Naive thymus-derived CD4-positive, alpha-beta T cell (primary cell): ENCODE measurements around the gene SNCG. TPM values are rescaled to one million over a fixed set of nuclear protein-coding genes. Genes with fewer than 3 reads are reported as not detected.

ENCODE experiments used
- ATAC-seq: fragments of 150-1000 bp; cut with Tn5 transposase; 2 replicates; pipeline ENCODE4 v1.10.0; 2021; ENCODE audit warnings: mild to moderate bottlenecking, moderate library complexity
- CTCF ChIA-PET: fragments of 350-600 bp; sonication (Branson Sonifier 250); formaldehyde crosslinking; loops from one replicate; lab custom pipeline; 2021; ENCODE audit warnings: antibody characterized with exemption; lab: Charles Lee
- POLR2A ChIA-PET: fragments of 350-600 bp; sonication (Branson Sonifier 250); formaldehyde crosslinking; loops from one replicate; lab custom pipeline; 2021; ENCODE audit warnings: antibody characterized with exemption, inconsistent platforms; lab: Charles Lee
- DNase-seq, 9 donors: peaks; one replicate each; pipeline versions ENCODE4 v3.0.0 to v3.0.0-alpha.2; 2020 to 2022; ENCODE audit warnings: mixed read lengths in 1 of 9
- H3K27ac ChIP-seq: one replicate; pipeline ENCODE4 v1.7.0; 2013; ENCODE audit warnings: mild to moderate bottlenecking, low read depth, low read length, moderate library complexity
- H3K27me3 ChIP-seq, 2 donors: one replicate each; pipeline ENCODE4 v1.7.0; 2013; ENCODE audit warnings: low read length in 2 of 2, mild to moderate bottlenecking in 2 of 2, moderate library complexity in 2 of 2; ENCODE audit not compliant: control insufficient read depth in 2 of 2, insufficient read depth in 2 of 2
- H3K36me3 ChIP-seq, 3 experiments: 1 replicate in 2 of 3; 2 replicates in 1 of 3; pipeline ENCODE4 v1.7.0; 2013; ENCODE audit warnings: low read length in 3 of 3, mild to moderate bottlenecking in 3 of 3, moderate library complexity in 1 of 3; ENCODE audit not compliant: insufficient read depth in 3 of 3, control insufficient read depth in 2 of 3
- H3K4me1 ChIP-seq, 2 donors: one replicate each; pipeline ENCODE4 v1.7.0; 2013; ENCODE audit warnings: low read length in 2 of 2, mild to moderate bottlenecking in 2 of 2, moderate library complexity in 1 of 2; ENCODE audit not compliant: control insufficient read depth in 2 of 2, insufficient read depth in 2 of 2
- H3K4me3 ChIP-seq: 2 replicates; pipeline ENCODE4 v1.7.0; 2013; ENCODE audit warnings: mild to moderate bottlenecking, low read length
- H3K9me3 ChIP-seq, 3 experiments: 1 replicate in 2 of 3; 2 replicates in 1 of 3; pipeline ENCODE4 v1.7.0; 2013; ENCODE audit warnings: low read length in 3 of 3; ENCODE audit not compliant: control insufficient read depth in 2 of 3
- H3K27ac Mint-ChIP-seq, 9 donors: one replicate each; pipeline ENCODE4 v1.8.0; 2020 to 2022; ENCODE audit warnings: mixed read lengths in 9 of 9, mild to moderate bottlenecking in 8 of 9, moderate library complexity in 5 of 9, inconsistent platforms in 2 of 9
- H3K27me3 Mint-ChIP-seq, 5 donors: one replicate each; pipeline ENCODE4 v1.8.0; 2021 to 2022; ENCODE audit warnings: mixed read lengths in 5 of 5, mild to moderate bottlenecking in 1 of 5
- H3K36me3 Mint-ChIP-seq, 5 donors: one replicate each; pipeline ENCODE4 v1.8.0; 2020 to 2022; ENCODE audit warnings: mixed read lengths in 5 of 5, mild to moderate bottlenecking in 3 of 5, inconsistent platforms in 1 of 5
- H3K4me1 Mint-ChIP-seq, 7 donors: one replicate each; pipeline ENCODE4 v1.8.0; 2020 to 2022; ENCODE audit warnings: mixed read lengths in 7 of 7, mild to moderate bottlenecking in 3 of 7, inconsistent platforms in 1 of 7
- H3K4me3 Mint-ChIP-seq, 10 donors: one replicate each; pipeline ENCODE4 v1.8.0; 2020 to 2022; ENCODE audit warnings: mild to moderate bottlenecking in 10 of 10, mixed read lengths in 10 of 10, moderate library complexity in 6 of 10, inconsistent platforms in 2 of 10
- H3K9me3 Mint-ChIP-seq, 11 donors: one replicate each; pipeline ENCODE4 v1.8.0; 2020 to 2022; ENCODE audit warnings: mixed read lengths in 11 of 11, mild to moderate bottlenecking in 4 of 11, inconsistent platforms in 1 of 11, moderate library complexity in 1 of 11
- intact Hi-C, 2 donors: fragments of 100-400 bp; cut with micrococcal nuclease; formaldehyde crosslinking; loops; one replicate each; pipeline ENCODE4 v1.15.1; 2023
- polyA plus RNA-seq, 2 donors: library from polyadenylated mRNA; unstranded; fragments of 300-500 nt; fragmentation: Illumina TruSeq; gene quantifications; one replicate each; pipeline ENCODE4 v1.2.3, GENCODE V29; 2021
- total RNA-seq, 6 experiments: library from RNA in 5 of 6; stranded (reverse) in 5 of 6; gene quantifications; 1 replicate in 5 of 6; 2 replicates in 1 of 6; pipeline ENCODE4 v1.2.3 and lab custom pipeline; 2021 to 2026

SNCG gene
- total and polyA plus RNA-seq, 7 experiments from 2014 or later = 0.45 TPM; not detected in 6

DNA sequence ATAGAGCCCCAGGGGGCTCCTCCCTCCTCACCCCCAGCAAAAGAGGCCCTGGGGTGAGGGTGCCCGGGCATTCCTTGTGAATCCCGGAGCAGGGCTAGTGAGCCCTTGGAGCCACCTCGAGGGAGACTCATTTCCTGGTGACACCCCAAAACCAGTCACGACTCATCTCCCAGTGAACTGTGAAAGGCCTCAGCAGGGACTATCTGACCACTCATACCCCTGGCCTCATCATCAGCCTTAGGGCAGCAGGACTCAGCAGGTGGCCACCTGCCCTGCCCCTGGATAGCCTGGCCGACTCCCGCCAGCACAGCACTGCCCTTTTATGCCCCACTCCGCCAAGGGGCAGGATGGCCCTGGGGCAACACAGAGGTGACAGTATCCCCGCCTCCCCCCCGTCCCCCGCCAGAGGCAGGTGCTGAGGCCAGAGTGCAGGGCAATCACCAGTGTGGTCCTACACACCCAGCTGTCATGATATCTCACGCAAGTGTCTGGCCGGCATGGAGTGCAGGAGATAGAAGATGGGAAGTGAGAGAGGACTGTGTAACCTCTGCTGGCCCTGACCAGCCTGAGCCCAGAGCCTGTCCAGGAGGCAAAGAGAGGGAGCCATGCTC is 3.2 kb downstream of the SNCG start:
- Mint-ChIP-seq H3K36me3 (no peaks in the 10 kb centered on the region), H3K4me3 (no peak overlapping the region), H3K9me3 (no peaks in the 10 kb centered on the region), H3K4me1 (peaks cover 9 to 16% (median 15%) of the 10 kb centered on the region in 7 donors), H3K27me3 (no peaks in the 10 kb centered on the region), H3K27ac (peak overlapping the region in 1 of 9 donors; percentile 41)
- ChIA-PET POLR2A (interaction anchor here (0.8 to 1.2 kb wide), 3 partner anchors 11 to 19 kb away, joined by 3 to 6 read pairs (median 4); no protein-coding TSS in a partner anchor), CTCF (interaction anchor here (0.6 kb wide), 1 partner anchor 25 kb away, joined by 4 read pairs; no protein-coding TSS in a partner anchor)
- H3K27me3 ChIP-seq = no peaks in the 10 kb centered on the region
- intact Hi-C loops = no loop called here
- H3K4me1 ChIP-seq = peaks cover 0 to 11% of the 10 kb centered on the region in 2 donors
- ATAC-seq (no peak), DNase-seq (no peak)
- no peaks in the 10 kb centered on the region for H3K9me3 ChIP-seq
- no peak overlapping the region for H3K27ac ChIP-seq
- no peaks in the 10 kb centered on the region for H3K36me3 ChIP-seq
- no peak overlapping the region for H3K4me3 ChIP-seq

DNA sequence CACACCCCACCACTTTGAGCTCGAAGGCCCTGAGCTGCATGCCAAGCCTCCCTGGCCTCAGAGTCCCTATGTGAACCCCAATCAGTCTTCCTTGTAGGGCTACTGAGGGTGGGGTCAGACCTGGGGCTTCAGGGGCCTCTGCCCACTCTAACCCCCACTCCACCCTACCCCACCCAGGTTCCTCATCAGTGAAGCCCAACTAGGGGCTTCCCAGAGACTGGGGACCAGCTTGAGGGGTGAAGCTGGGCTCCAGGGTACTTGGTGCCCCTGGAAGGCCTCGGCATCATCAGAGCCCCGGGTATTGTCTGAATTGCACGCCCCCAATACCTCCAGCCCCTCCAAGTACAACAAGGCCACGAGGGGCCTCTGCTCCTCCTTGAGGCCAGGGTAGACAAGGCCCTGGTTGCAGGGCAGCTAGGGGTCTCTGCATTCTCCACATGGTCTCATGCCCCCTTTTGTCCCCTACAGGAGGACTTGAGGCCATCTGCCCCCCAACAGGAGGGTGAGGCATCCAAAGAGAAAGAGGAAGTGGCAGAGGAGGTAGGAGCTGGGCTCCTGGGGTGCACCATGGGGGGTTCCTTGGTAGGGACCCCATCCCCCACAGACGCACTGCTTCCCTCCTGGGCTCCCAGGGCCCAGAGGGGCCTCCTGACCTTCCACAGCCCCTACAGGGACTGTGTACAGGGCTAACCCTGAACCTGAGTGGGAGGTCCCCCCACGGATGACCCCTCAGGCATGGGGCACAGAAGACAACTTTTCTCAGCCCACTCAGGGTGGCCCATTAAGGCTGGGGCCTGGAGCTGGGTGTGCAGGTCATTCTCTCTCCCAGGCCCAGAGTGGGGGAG is 4.0 kb downstream of the SNCG start:
- no peaks in the 10 kb centered on the region for H3K9me3 ChIP-seq

DNA sequence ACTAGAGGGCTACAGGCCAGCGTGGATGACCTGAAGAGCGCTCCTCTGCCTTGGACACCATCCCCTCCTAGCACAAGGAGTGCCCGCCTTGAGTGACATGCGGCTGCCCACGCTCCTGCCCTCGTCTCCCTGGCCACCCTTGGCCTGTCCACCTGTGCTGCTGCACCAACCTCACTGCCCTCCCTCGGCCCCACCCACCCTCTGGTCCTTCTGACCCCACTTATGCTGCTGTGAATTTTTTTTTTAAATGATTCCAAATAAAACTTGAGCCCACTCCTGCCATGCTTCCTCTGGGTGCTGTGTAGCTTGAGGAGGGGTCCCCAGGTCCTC is 4.5 kb downstream of the SNCG start:
- Mint-ChIP-seq H3K9me3 (peaks cover 0 to 2% (median 0%) of the 10 kb centered on the region in 11 donors), H3K27ac (no peak overlapping the region), H3K4me3 (no peak overlapping the region), H3K4me1 (peaks cover 10 to 30% (median 24%) of the 10 kb centered on the region in 7 donors), H3K27me3 (no peaks in the 10 kb centered on the region), H3K36me3 (no peaks in the 10 kb centered on the region)
- no peaks in the 10 kb centered on the region for H3K36me3 ChIP-seq
- H3K27ac ChIP-seq = no peak overlapping the region
- H3K27me3 ChIP-seq = no peaks in the 10 kb centered on the region
- H3K4me1 ChIP-seq = peaks cover 0 to 24% of the 10 kb centered on the region in 2 donors
- H3K9me3 ChIP-seq = no peaks in the 10 kb centered on the region
- DNase-seq = no peak
- no peak for ATAC-seq
- ChIA-PET CTCF (no interaction called here), POLR2A (no interaction called here)
- no peak overlapping the region for H3K4me3 ChIP-seq
- intact Hi-C loops = no loop called here

More for the DNA sequence above, 4.0 kb downstream of the SNCG start:
- ATAC-seq = no peak
- no peaks in the 10 kb centered on the region for H3K27me3 ChIP-seq
- peak overlapping the region in 1 of 9 donors; percentile 51 for H3K27ac Mint-ChIP-seq
- H3K27me3 Mint-ChIP-seq = no peaks in the 10 kb centered on the region
- H3K4me1 Mint-ChIP-seq = peaks cover 10 to 24% (median 20%) of the 10 kb centered on the region in 7 donors
- H3K36me3 Mint-ChIP-seq = no peaks in the 10 kb centered on the region
- no peak overlapping the region for H3K4me3 Mint-ChIP-seq
- no peak for DNase-seq
- ChIA-PET CTCF (no interaction called here), POLR2A (interaction anchor here (0.8 to 1.2 kb wide), 2 partner anchors 12 to 20 kb away, joined by 3 to 6 read pairs; no protein-coding TSS in a partner anchor)
- H3K36me3 ChIP-seq = no peaks in the 10 kb centered on the region
- H3K4me3 ChIP-seq = no peak overlapping the region
- no peak overlapping the region for H3K27ac ChIP-seq
- peaks cover 0 to 2% (median 0%) of the 10 kb centered on the region in 11 donors for H3K9me3 Mint-ChIP-seq
- intact Hi-C loops = no loop called here
- peaks cover 0 to 19% of the 10 kb centered on the region in 2 donors for H3K4me1 ChIP-seq

DNA sequence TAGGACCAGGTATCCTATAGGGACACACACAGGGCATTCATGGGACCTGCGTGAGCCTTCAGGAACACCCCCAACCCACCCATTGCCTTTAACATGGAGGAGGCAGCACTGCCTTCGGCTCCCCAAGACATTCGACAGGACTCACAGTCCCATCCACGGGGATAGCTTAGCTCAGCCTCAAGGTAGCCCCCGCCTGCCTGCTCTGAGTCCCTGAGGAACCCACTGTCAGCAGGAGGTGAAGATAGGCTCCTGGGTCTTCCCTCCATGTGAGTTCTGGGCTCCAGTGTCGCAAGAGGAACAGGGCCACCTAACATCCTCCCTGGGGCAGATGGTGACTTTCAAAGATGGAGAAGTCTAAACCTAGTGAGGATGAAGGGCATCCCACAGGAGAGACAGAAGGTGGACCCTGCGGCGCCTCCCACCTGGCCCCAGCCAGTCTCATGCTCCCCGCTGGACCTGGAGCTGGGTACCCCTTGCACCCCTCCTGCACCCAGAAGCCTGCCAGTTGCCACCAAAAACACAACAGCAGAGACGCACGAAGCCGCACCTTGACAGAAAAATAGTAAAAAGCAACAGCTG is 5.0 kb downstream of the SNCG start:
- no peak overlapping the region for H3K4me3 ChIP-seq
- H3K4me3 Mint-ChIP-seq = no peak overlapping the region
- H3K27ac Mint-ChIP-seq = no peak overlapping the region
- peaks cover 0 to 2% (median 0%) of the 10 kb centered on the region in 5 donors for H3K27me3 Mint-ChIP-seq
- CTCF ChIA-PET = interaction anchor here (1.2 kb wide), 1 partner anchor 20 kb away, joined by 3 read pairs; no protein-coding TSS in a partner anchor
- H3K36me3 ChIP-seq = no peaks in the 10 kb centered on the region
- H3K27me3 ChIP-seq = no peaks in the 10 kb centered on the region
- POLR2A ChIA-PET = interaction anchor here (1.4 kb wide), 1 partner anchor 18 kb away, joined by 3 read pairs; no protein-coding TSS in a partner anchor
- peaks cover 10 to 31% (median 24%) of the 10 kb centered on the region in 7 donors for H3K4me1 Mint-ChIP-seq
- intact Hi-C loops = no loop called here
- peaks cover 0 to 2% (median 0%) of the 10 kb centered on the region in 11 donors for H3K9me3 Mint-ChIP-seq
- DNase-seq = no peak
- H3K9me3 ChIP-seq = no peaks in the 10 kb centered on the region
- H3K4me1 ChIP-seq = peaks cover 0 to 24% of the 10 kb centered on the region in 2 donors
- no peak overlapping the region for H3K27ac ChIP-seq
- H3K36me3 Mint-ChIP-seq = no peaks in the 10 kb centered on the region
- ATAC-seq = no peak

DNA sequence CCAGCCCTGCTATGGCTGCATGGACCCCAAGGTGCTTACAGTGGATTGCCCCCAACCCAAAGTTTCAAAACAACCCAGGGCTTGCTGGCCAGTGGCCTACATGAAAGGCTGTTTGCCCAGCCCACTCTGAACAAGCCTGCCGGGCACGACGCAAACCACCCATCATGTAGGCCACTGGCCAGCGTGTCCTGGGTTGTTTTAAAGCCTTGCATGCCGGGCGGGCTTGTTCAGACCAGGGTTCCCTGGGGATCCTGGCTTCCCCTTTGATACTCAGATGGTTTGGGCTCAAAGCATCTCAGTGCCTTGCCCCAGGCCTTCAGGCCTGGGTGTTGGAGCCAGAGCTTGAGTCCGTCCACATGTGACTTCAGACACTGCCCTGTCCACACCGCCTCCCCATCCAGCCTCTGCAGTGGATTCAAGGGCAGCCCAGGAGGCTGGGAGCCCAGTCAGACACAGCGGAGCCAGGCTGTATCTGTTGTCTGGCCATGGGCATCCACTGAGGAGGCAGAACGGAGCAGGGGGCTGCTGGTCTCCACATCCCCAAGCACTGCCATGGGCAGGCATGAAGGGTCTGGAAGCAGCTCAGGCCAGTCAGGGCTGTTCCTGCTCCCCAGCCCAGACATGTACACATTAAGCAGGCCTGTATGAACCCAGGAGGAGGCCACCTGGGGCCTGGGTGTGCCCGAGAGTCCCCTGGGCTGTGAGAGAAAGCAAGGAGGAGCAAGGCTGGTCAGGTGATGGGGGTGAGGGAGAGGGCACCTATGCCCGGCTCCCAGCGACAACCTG is 5.9 kb downstream of the SNCG start:
- H3K4me1 ChIP-seq = peaks cover 0 to 30% of the 10 kb centered on the region in 2 donors
- H3K27me3 ChIP-seq = no peaks in the 10 kb centered on the region
- no peaks in the 10 kb centered on the region for H3K9me3 ChIP-seq
- Mint-ChIP-seq H3K9me3 (peaks cover 0 to 2% (median 0%) of the 10 kb centered on the region in 11 donors), H3K36me3 (no peaks in the 10 kb centered on the region), H3K4me1 (peaks cover 10 to 35% (median 29%) of the 10 kb centered on the region in 7 donors), H3K4me3 (no peak overlapping the region), H3K27me3 (peaks cover 0 to 8% (median 0%) of the 10 kb centered on the region in 5 donors), H3K27ac (no peak overlapping the region)
- H3K27ac ChIP-seq = no peak overlapping the region
- no peak for ATAC-seq
- no peak overlapping the region for H3K4me3 ChIP-seq
- no peaks in the 10 kb centered on the region for H3K36me3 ChIP-seq
- CTCF ChIA-PET = interaction anchor here (1.2 kb wide), 1 partner anchor 21 kb away, joined by 3 read pairs; no protein-coding TSS in a partner anchor
- no peak for DNase-seq
- POLR2A ChIA-PET = interaction anchor here (1.4 to 1.6 kb wide), 2 partner anchors 11 to 19 kb away, joined by 3 to 5 read pairs; no protein-coding TSS in a partner anchor
- intact Hi-C loops = no loop called here

DNA sequence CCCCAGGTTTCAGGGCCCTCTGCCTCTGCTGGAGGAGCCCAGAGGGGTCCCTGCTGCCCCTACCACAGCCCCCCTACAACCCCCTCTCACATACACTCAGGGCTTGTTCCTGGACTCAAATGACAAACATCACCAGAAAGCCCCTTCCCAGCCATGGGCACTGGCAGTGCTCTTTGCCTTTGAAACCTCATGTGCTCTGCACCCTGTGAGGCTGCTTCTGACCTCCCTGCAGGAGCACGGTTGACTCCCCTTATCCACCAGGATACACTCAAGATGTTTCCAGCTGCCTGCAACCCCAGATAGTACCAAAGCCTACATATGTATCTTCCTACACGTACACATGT is 6.4 kb downstream of the SNCG start:
- ATAC-seq (no peak), DNase-seq (no peak)
- H3K27me3 Mint-ChIP-seq = peaks cover 0 to 14% (median 0%) of the 10 kb centered on the region in 5 donors
- H3K36me3 Mint-ChIP-seq = no peaks in the 10 kb centered on the region
- POLR2A ChIA-PET = interaction anchor here (1.4 to 1.6 kb wide), 2 partner anchors 11 to 19 kb away, joined by 3 to 5 read pairs; no protein-coding TSS in a partner anchor
- H3K4me1 Mint-ChIP-seq = peaks cover 10 to 40% (median 34%) of the 10 kb centered on the region in 7 donors
- peaks cover 0 to 2% (median 0%) of the 10 kb centered on the region in 11 donors for H3K9me3 Mint-ChIP-seq
- intact Hi-C loops = loop anchor here in 1 of 2 donors (5.0 kb wide), 1 partner anchor 553 kb away; no protein-coding TSS in a partner anchor
- H3K27ac ChIP-seq = no peak overlapping the region
- peaks cover 0 to 35% of the 10 kb centered on the region in 2 donors for H3K4me1 ChIP-seq
- H3K4me3 Mint-ChIP-seq = peak overlapping the region in 2 of 10 donors; percentile 0 to 23
- H3K27ac Mint-ChIP-seq = peak overlapping the region in 1 of 9 donors; percentile 63
- no peaks in the 10 kb centered on the region for H3K9me3 ChIP-seq
- CTCF ChIA-PET = interaction anchor here (6.3 kb wide), 1 partner anchor 25 kb away, joined by 90 read pairs; no protein-coding TSS in a partner anchor
- H3K27me3 ChIP-seq = no peaks in the 10 kb centered on the region
- H3K36me3 ChIP-seq = no peaks in the 10 kb centered on the region
- H3K4me3 ChIP-seq = no peak overlapping the region
